Activated CD8-positive, alpha-beta memory T cell treated with anti-CD3 and anti-CD28 coated beads, Interleukin-2, amount 50 U/mL, for 48 hours (primary cell): ENCODE results near the gene HOXC12.

Experiments used
- DNase-seq: peaks from one replicate; pipeline ENCODE4 v3.0.0-alpha.2; 2020

Gene HOXC12

DNA sequence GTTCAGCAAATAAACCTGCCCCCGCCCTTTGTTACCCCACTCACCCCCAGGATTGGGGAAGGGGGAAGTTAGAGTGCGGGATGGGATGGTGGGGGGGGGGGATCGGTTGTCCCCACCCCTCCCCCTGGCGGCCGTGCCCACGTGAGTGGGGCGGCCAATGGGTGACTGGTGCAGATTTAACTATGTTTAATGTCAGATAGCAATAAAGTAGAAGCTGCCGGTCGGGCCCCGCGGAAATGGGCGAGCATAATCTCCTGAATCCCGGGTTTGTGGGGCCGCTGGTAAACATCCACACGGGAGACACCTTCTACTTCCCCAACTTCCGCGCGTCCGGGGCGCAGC, at the start of gene HOXC12:
TSS of gene HOXC12 (plus strand) at position 210 of the 342 bp plus-strand sequence. CDS start at position 237, 27 bp downstream.
- DNase-seq, result no peak

DNA sequence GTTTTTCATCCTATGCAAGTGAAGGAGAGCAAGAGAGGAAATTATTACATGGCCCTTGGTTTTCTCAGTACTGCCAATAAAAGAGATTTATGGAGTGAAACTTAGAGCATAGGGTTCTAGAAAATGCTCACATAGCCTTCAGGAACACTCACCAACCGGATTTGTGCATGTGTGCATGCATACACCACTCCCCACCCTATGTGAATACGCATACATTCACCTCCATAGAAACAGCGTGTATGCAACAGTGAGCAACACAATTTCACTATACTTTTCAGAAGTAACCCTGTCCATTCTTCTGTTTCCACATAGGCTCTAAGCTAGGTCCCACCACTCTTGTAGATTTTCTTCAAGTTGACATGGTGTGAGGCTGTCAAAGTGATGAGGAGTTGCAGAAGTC, 47.6 kb upstream of the HOXC12 start:
- DNase-seq, result no peak

- DNase-seq, result no peak
These were observed 37.7 kb upstream of the HOXC12 start for GRCh38 chr12:53916788-53917655.

DNA sequence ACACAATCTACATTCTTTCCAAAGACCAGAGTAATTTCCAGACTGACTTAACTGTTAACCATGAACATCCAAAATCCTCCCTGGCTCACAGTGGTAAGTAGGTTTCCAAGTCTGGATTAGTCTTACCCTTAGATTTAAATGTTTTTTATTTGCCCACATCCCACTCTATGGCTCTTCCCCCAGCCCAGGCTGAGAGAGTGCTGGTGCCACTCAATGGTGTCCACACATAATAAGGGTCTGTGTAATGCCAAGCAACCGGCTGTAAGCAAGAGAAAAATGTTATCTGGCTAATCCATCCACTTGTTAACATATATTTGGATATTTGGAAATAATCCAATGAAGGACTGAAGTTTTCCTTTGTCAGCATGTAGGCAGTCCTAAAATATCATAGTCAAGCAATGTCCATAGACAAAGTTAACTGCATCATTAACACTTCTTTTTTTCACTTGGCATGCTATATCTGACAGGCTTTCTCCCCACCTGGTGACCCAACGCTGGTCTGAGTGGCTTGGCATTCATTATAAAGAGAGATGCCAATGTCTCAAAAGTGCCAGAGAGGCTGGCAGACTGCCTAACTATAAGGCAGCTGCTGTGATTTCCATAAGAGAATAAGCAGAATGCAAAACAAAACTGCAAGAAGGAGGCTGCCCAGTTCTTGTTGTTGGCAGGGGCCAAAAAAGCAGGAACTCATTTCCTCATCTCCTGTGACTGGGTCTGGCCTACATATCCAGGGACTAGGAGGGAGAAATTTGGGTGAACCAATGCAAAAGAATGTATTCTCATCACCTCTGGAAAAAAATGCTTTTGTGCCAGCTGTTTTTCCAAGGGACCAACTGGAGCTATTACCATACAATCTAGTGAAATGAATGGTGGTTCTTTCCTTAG, 29.9 kb upstream of the HOXC12 start:
- no peak for DNase-seq

DNA sequence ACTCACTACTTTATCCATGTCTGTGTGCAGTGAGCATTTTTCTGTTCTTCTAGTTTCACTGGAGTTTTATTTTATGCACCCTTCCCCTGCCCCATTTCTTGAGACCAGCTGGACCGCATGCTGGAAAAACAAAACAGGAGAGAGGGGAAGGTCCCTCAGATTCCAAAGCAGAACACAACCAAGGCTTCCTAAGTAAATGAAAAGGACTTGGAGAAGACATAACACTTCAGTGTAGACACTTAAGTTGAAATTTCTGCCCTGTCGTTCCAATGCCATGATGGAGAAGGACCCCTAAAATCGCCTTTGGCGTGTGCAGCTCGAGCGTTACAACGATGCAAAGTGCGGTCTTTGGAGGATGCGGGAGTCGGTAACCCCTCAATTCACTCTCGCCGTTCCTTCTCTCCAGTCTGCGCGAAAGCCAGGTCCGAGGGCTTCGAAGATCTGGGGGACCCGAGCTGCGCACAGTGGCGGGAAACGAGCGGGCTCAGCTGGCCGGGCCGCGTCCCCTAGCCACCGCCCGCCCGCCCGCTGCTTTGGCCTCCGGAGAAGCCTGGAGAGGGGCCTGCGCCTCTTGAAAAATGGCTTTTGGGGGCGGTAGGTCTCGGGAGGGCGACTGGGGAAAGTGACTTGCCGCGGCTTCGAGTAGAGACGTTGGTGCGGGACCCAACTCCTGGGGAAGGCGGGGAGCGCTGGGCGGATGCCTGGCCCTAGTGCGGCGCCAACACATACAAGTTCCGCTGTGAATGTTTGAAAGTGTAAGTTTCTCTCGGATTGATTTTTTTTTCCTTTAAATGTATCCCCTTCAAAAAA, 27.3 kb upstream of the HOXC12 start:
- DNase-seq, result no peak

GRCh38 chr12:53928054-53928835, 26.5 kb upstream of the HOXC12 start:
- no peak for DNase-seq

- no peak for DNase-seq
These were observed 25.2 kb upstream of the HOXC12 start for GRCh38 chr12:53929527-53929926.

- no peak for DNase-seq
These were observed 24.0 kb upstream of the HOXC12 start for GRCh38 chr12:53930591-53931255.

GRCh38 chr12:53931844-53932581, 22.7 kb upstream of the HOXC12 start:
- no peak for DNase-seq

DNA sequence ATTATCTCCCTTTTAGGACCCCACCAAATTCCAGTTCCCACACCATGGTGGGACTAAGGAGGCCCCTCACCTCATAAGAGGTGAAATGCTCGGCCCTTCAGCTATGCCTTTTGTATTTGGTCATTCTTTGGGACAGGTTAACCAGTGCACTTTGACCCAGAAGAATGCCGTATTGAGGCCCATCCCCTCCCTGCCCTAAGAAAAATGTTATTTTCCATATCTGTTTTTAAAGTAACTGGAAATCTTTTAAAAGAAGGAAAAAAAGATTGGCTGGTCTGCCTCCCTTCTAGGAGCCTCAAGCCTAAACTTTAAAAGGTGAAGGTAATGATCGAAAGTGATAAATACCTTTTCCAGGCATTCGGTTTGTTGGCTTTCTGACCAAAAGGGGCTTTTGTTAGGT, 21.8 kb upstream of the HOXC12 start:
- no peak for DNase-seq

- DNase-seq, result no peak
These were observed 19.0 kb upstream of the HOXC12 start for GRCh38 chr12:53935383-53936341.

DNA sequence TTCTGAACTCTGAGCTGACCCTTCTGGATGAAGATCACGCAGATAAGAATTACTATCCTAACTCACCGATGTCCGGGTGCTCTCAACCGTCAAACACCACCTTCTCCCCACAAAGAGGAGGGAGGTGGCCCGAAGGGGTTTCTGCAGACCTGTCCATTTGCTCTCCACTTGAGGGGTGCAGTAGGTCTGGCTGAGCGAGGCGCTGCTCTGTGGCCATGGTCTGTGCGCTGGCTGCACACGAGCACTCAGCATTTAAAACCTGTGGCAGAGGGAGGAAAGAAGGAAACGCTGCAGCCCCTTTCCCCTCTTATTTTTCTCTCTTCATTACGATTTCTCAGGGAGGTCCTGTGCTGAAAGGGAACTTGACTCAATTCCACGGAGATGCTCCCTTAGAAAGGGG, 17.6 kb upstream of the HOXC12 start:
- no peak for DNase-seq

GRCh38 chr12:53937596-53938325, 16.9 kb upstream of the HOXC12 start:
- no peak for DNase-seq

GRCh38 chr12:53938326-53939140, 16.2 kb upstream of the HOXC12 start, which contains the start of gene HOXC13:
HOXC13 (plus strand) TSS chr12:53938831; CDS start chr12:53938907, 76 bp downstream.
- DNase-seq, result no peak

GRCh38 chr12:53939141-53940108, 15.3 kb upstream of the HOXC12 start:
- DNase-seq, result no peak

DNA sequence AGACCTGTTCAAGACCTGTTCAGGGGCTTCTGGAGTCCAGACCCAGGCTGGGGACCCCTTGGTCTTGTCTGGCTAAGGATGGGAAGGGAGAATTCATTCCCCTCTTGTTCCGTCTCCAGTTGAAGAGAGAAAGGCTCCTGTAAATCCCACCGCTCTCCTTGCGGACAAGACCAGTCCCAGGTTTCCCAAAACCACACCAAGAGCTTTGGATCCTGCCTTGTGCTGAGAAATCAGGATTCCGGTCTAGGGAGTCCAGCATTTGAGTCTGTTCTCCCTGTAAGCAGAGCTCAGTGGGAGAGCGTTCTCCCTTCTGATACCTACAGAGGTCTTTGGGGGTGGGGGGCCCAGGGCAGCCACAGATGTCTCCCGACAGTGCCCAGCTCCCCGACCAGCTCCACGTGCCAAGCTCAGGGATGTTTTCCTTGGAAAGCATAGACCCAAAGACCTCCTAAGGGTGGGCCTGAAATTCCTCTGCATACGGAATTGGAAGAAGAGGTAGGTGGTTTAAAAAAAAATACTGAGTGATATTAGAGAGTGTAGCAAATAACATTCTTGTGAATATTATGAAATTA, 14.2 kb upstream of the HOXC12 start:
- no peak for DNase-seq
